OCI-LY3 (cell line): Measurements from ENCODE around the gene SREK1.

Experiments used
- EZH2phosphoT487 ChIP-seq: fragments of 200-600 bp; shearing (Covaris generic); IDR thresholded peaks from 2 replicates; pipeline ENCODE4 v1.6.1; 2018; ENCODE audit warnings: antibody characterized with exemption, mixed run types, low read depth
- TF ChIP-seq, protein P1 (sequence below): fragments of 200-600, 300-600 bp; sonication (generic); IDR thresholded peaks from 2 replicates; pipeline ENCODE4 v1.5.1; 2014; ENCODE audit warnings: antibody characterized with exemption, low read length, low read depth

DNA sequence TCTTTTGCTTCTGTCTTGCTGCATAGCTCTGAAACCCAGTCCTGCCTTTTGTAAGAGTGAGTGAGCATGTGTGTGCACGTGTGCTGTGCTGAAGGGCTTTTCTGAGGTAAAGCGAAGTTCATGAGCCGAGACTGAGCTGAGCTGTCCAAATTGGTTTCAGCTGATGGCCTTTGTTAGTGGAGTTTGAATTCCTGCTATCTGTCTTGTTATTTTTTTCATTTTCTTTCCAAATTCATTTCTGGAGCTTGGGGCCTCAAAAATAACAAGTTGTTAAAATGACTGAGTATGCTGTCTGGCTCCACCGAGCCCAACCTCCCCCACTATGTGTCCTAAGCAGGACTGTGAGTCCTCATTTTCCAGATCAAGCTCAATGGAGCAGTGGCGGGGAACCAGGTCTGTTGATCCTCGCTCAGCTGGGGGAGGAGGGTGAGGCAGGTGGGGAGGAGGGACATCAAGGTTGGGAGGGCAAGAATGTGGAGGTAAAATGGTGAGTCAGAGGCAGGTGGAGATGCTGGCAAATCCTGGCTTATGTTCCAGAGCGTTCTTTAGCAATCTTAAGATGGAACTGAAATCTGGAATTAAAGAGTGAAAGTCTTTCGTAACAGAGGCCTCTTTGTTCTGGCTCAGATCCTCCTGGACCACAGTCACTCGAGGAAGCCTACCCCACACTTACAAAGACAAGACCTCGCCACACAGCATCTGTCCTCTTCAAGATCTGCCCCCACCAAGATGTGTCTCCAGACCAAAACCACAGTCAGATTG is 63.9 kb downstream of the SREK1 start:
- TF ChIP-seq, protein P1, sequence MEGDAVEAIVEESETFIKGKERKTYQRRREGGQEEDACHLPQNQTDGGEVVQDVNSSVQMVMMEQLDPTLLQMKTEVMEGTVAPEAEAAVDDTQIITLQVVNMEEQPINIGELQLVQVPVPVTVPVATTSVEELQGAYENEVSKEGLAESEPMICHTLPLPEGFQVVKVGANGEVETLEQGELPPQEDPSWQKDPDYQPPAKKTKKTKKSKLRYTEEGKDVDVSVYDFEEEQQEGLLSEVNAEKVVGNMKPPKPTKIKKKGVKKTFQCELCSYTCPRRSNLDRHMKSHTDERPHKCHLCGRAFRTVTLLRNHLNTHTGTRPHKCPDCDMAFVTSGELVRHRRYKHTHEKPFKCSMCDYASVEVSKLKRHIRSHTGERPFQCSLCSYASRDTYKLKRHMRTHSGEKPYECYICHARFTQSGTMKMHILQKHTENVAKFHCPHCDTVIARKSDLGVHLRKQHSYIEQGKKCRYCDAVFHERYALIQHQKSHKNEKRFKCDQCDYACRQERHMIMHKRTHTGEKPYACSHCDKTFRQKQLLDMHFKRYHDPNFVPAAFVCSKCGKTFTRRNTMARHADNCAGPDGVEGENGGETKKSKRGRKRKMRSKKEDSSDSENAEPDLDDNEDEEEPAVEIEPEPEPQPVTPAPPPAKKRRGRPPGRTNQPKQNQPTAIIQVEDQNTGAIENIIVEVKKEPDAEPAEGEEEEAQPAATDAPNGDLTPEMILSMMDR: no peak
- no peak for TF ChIP-seq EZH2phosphoT487
